ENCODE measurements around the gene SLC6A19. TPM values are rescaled to one million over a fixed set of nuclear protein-coding genes. Genes with fewer than 3 reads are reported as not detected.
"Not testable (repeated sequence)": the region's sequence is repeated elsewhere in the genome, so short reads cannot be mapped to it uniquely, and the experiment has no call there.

The SLC6A19 gene
- total and polyA plus RNA-seq, 10 of the 15 experiments (the other 5 are each of a cell fraction or from before 2014, with no cell fraction given) = 0.01 to 0.03 TPM; not detected in 8

GRCh38 chr5:1156754-1157460 is 44.5 kb upstream of the SLC6A19 start:
- ChIA-PET POLR2A (no interaction called here), SMC1A (ENCODE audit: uncharacterized antibody, unreplicated experiment) (no interaction called here), CTCF (no interaction called here), RAD21 (ENCODE audit: unreplicated experiment) (no interaction called here)
- Histone ChIP-seq H3K27me3 (replicated peaks in 1 of 2; ENCODE audit: control insufficient read depth in 2 of 2, insufficient read depth in 2 of 2, low read length in 1 of 2) (peaks cover 0 to 3% of the 10 kb centered on the region in 2 experiments; a peak in 3 of 4 replicates), H4K20me1 (ENCODE audit: control insufficient read depth, insufficient read depth) (no peaks in the 10 kb centered on the region), H3K9me3 (replicated peaks; ENCODE audit: control insufficient read depth, insufficient read depth, low read length) (no peaks in the 10 kb centered on the region; the same call in 2 of the 3 replicates), H3K36me3 (ENCODE audit: control insufficient read depth in 2 of 2, insufficient read depth in 2 of 2, low read length in 1 of 2) (no peaks in the 10 kb centered on the region), H3K27ac (ENCODE audit: control insufficient read depth, insufficient read depth) (no peak overlapping the region), H3K9ac (ENCODE audit: control insufficient read depth, insufficient read depth, low read length) (no peak overlapping the region), H3K4me2 (ENCODE audit: control insufficient read depth, insufficient read depth) (no peak overlapping the region), H3K4me1 (ENCODE audit: control insufficient read depth, insufficient read depth, low read length) (no peaks in the 10 kb centered on the region), H2AFZ (ENCODE audit: control insufficient read depth, low read depth, low read length) (no peak overlapping the region), H3K79me2 (ENCODE audit: control insufficient read depth, insufficient read depth, low read length) (no peaks in the 10 kb centered on the region), H3K4me3 (no peak overlapping the region)
- intact Hi-C loops (cut with micrococcal nuclease; ENCODE audit: unreplicated experiment) (no loop called here), in situ Hi-C loops (cut with MboI) (no loop called here)
- TF ChIP-seq MLLT1 (IDR thresholded peaks at IDR 0.05) = no peak
- 0 out of 2 replicates have a peak, but pooled peaks have one; percentile 33 for TF ChIP-seq SMARCA5 (IDR thresholded peaks at IDR 0.05)
- ATAC-seq = no peak
- no peak for FAIRE-seq
- no peak for DNase-seq (ENCODE audit: low read depth, low spot score)
- no TSS peak for BruUV-seq (replicated peaks)
- WGBS (ENCODE audit: insufficient coverage, insufficient replicate concordance, low lambda C conversion rate, missing lambda C conversion rate) = 58% methylated on average over 11 of the region's 11 CpGs

GRCh38 chr5:1157461-1157986 is 43.9 kb upstream of the SLC6A19 start:
- H3K9ac ChIP-seq (ENCODE audit: control insufficient read depth, insufficient read depth, low read length); H3K9me3 ChIP-seq (replicated peaks; ENCODE audit: control insufficient read depth, insufficient read depth, low read length); intact Hi-C loops (cut with micrococcal nuclease; ENCODE audit: unreplicated experiment); H3K79me2 ChIP-seq (ENCODE audit: control insufficient read depth, insufficient read depth, low read length); in situ Hi-C loops (cut with MboI); ATAC-seq; H3K27me3 ChIP-seq (replicated peaks in 1 of 2; ENCODE audit: control insufficient read depth in 2 of 2, insufficient read depth in 2 of 2, low read length in 1 of 2); FAIRE-seq; RAD21 ChIA-PET (ENCODE audit: unreplicated experiment); H3K36me3 ChIP-seq (ENCODE audit: control insufficient read depth in 2 of 2, insufficient read depth in 2 of 2, low read length in 1 of 2); CTCF ChIA-PET; POLR2A ChIA-PET; BruUV-seq (replicated peaks); H2AFZ ChIP-seq (ENCODE audit: control insufficient read depth, low read depth, low read length); H3K27ac ChIP-seq (ENCODE audit: control insufficient read depth, insufficient read depth); H3K4me2 ChIP-seq (ENCODE audit: control insufficient read depth, insufficient read depth); SMC1A ChIA-PET (ENCODE audit: uncharacterized antibody, unreplicated experiment); H3K4me3 ChIP-seq; H4K20me1 ChIP-seq (ENCODE audit: control insufficient read depth, insufficient read depth); H3K4me1 ChIP-seq (ENCODE audit: control insufficient read depth, insufficient read depth, low read length); DNase-seq (ENCODE audit: low read depth, low spot score): not testable (repeated sequence)
- WGBS (ENCODE audit: insufficient coverage, insufficient replicate concordance, low lambda C conversion rate, missing lambda C conversion rate) = 45% methylated on average over 2 of the region's 2 CpGs

All from GM12878 (cell line).